ENCODE data around the gene GRB10.
"Not testable (repeated sequence)": the region's sequence is repeated elsewhere in the genome, so short reads cannot be mapped to it uniquely, and the experiment has no call there.

The GRB10 gene

GRCh38 chr7:50580057-50580456, 202.6 kb downstream of the GRB10 start:
- DNase-seq (ENCODE audit: low read depth) = no peak

- DNase-seq (ENCODE audit: low read depth) = not testable (repeated sequence)
These were observed 204.6 kb downstream of the GRB10 start for GRCh38 chr7:50578105-50578504.

GRCh38 chr7:50577569-50577968, 205.1 kb downstream of the GRB10 start:
- DNase-seq (ENCODE audit: low read depth) = no peak

- DNase-seq (ENCODE audit: low read depth) = not testable (repeated sequence)
These were observed 206.3 kb downstream of the GRB10 start for GRCh38 chr7:50576388-50576787.

- no peak for DNase-seq (ENCODE audit: low read depth)
These were observed 214.9 kb downstream of the GRB10 start for GRCh38 chr7:50567715-50568261.

GRCh38 chr7:50565977-50566376, 216.7 kb downstream of the GRB10 start:
- no peak for DNase-seq (ENCODE audit: low read depth)

GRCh38 chr7:50565559-50565916, 217.2 kb downstream of the GRB10 start:
- no peak for DNase-seq (ENCODE audit: low read depth)

GRCh38 chr7:50564640-50565558, 217.8 kb downstream of the GRB10 start, which contains the start of gene DDC:
DDC (minus strand) TSS chr7:50565405; CDS start chr7:50544085, 21,320 bp downstream.
- no peak for DNase-seq (ENCODE audit: low read depth)

- no peak for DNase-seq (ENCODE audit: low read depth)
These were observed 218.5 kb downstream of the GRB10 start for GRCh38 chr7:50564171-50564570.

- no peak for DNase-seq (ENCODE audit: low read depth)
These were observed 220.6 kb downstream of the GRB10 start for GRCh38 chr7:50562136-50562535.

- no peak for DNase-seq (ENCODE audit: low read depth)
These were observed 221.8 kb downstream of the GRB10 start for GRCh38 chr7:50560865-50561351.

- DNase-seq (ENCODE audit: low read depth) = no peak
These were observed 222.8 kb downstream of the GRB10 start for GRCh38 chr7:50559881-50560280.

GRCh38 chr7:50558294-50559053, 224.2 kb downstream of the GRB10 start:
- peak; percentile 48 for DNase-seq (ENCODE audit: low read depth)

- no peak for DNase-seq (ENCODE audit: low read depth)
These were observed 225.6 kb downstream of the GRB10 start for GRCh38 chr7:50557099-50557498.

GRCh38 chr7:50556247-50556991, 226.3 kb downstream of the GRB10 start:
- no peak for DNase-seq (ENCODE audit: low read depth)

GRCh38 chr7:50555594-50556140, 227.0 kb downstream of the GRB10 start:
- DNase-seq (ENCODE audit: low read depth) = no peak

- no peak for DNase-seq (ENCODE audit: low read depth)
These were observed 228.0 kb downstream of the GRB10 start for GRCh38 chr7:50554431-50555322.

- no peak for DNase-seq (ENCODE audit: low read depth)
These were observed 228.7 kb downstream of the GRB10 start for GRCh38 chr7:50553973-50554372.

GRCh38 chr7:50552921-50553320, 229.8 kb downstream of the GRB10 start:
- no peak for DNase-seq (ENCODE audit: low read depth)

- DNase-seq (ENCODE audit: low read depth) = no peak
These were observed 230.6 kb downstream of the GRB10 start for GRCh38 chr7:50552139-50552538.
